ENCODE data around the gene NOTCH2. TPM values are rescaled to one million over a fixed set of nuclear protein-coding genes. Genes with fewer than 3 reads are reported as not detected.
"Not testable (repeated sequence)": the region's sequence is repeated elsewhere in the genome, so short reads cannot be mapped to it uniquely, and the experiment has no call there.

The NOTCH2 gene
- total RNA-seq (ENCODE audit: unreplicated experiment), result 3.5 TPM
- long read RNA-seq, result 0 reads

- H3K27ac Mint-ChIP-seq (ENCODE audit: unreplicated experiment); H3K36me3 Mint-ChIP-seq (ENCODE audit: unreplicated experiment); H3K27me3 Mint-ChIP-seq (ENCODE audit: unreplicated experiment); H3K4me3 Mint-ChIP-seq (ENCODE audit: unreplicated experiment); H3K4me1 Mint-ChIP-seq (ENCODE audit: low read depth, unreplicated experiment); H3K9me3 Mint-ChIP-seq (ENCODE audit: unreplicated experiment): not testable (repeated sequence)
- peak; percentile 34 for DNase-seq
Measured at GRCh38 chr1:120069067-120069919, at the start of gene NOTCH2. NOTCH2 (minus strand) TSS chr1:120069662; CDS start chr1:120069406, 256 bp downstream.

GRCh38 chr1:120117371-120118177 is 48.1 kb upstream of the NOTCH2 start:
- DNase-seq, result peak; percentile 50
- not testable (repeated sequence) for H3K4me1 Mint-ChIP-seq (ENCODE audit: low read depth, unreplicated experiment); H3K9me3 Mint-ChIP-seq (ENCODE audit: unreplicated experiment); H3K36me3 Mint-ChIP-seq (ENCODE audit: unreplicated experiment); H3K27me3 Mint-ChIP-seq (ENCODE audit: unreplicated experiment)
- H3K4me3 Mint-ChIP-seq (ENCODE audit: unreplicated experiment), result peak overlapping the region; percentile 11
- H3K27ac Mint-ChIP-seq (ENCODE audit: unreplicated experiment), result peak overlapping the region; percentile 72

- H3K27ac Mint-ChIP-seq (ENCODE audit: unreplicated experiment), result peak overlapping the region; percentile 19
- H3K36me3 Mint-ChIP-seq (ENCODE audit: unreplicated experiment); DNase-seq; H3K4me1 Mint-ChIP-seq (ENCODE audit: low read depth, unreplicated experiment); H3K27me3 Mint-ChIP-seq (ENCODE audit: unreplicated experiment); H3K4me3 Mint-ChIP-seq (ENCODE audit: unreplicated experiment); H3K9me3 Mint-ChIP-seq (ENCODE audit: unreplicated experiment): not testable (repeated sequence)
Measured at GRCh38 chr1:120116094-120116493, 46.6 kb upstream of the NOTCH2 start.

GRCh38 chr1:120113134-120113533 is 43.7 kb upstream of the NOTCH2 start:
- not testable (repeated sequence) for H3K4me3 Mint-ChIP-seq (ENCODE audit: unreplicated experiment); DNase-seq; H3K36me3 Mint-ChIP-seq (ENCODE audit: unreplicated experiment); H3K27ac Mint-ChIP-seq (ENCODE audit: unreplicated experiment); H3K27me3 Mint-ChIP-seq (ENCODE audit: unreplicated experiment); H3K9me3 Mint-ChIP-seq (ENCODE audit: unreplicated experiment); H3K4me1 Mint-ChIP-seq (ENCODE audit: low read depth, unreplicated experiment)

GRCh38 chr1:120112212-120112611 is 42.8 kb upstream of the NOTCH2 start:
- not testable (repeated sequence) for DNase-seq; H3K4me1 Mint-ChIP-seq (ENCODE audit: low read depth, unreplicated experiment); H3K36me3 Mint-ChIP-seq (ENCODE audit: unreplicated experiment); H3K27ac Mint-ChIP-seq (ENCODE audit: unreplicated experiment); H3K9me3 Mint-ChIP-seq (ENCODE audit: unreplicated experiment); H3K4me3 Mint-ChIP-seq (ENCODE audit: unreplicated experiment); H3K27me3 Mint-ChIP-seq (ENCODE audit: unreplicated experiment)

GRCh38 chr1:120111771-120112170 is 42.3 kb upstream of the NOTCH2 start:
- H3K36me3 Mint-ChIP-seq (ENCODE audit: unreplicated experiment); H3K4me1 Mint-ChIP-seq (ENCODE audit: low read depth, unreplicated experiment); H3K9me3 Mint-ChIP-seq (ENCODE audit: unreplicated experiment); H3K4me3 Mint-ChIP-seq (ENCODE audit: unreplicated experiment); H3K27ac Mint-ChIP-seq (ENCODE audit: unreplicated experiment); H3K27me3 Mint-ChIP-seq (ENCODE audit: unreplicated experiment); DNase-seq: not testable (repeated sequence)

GRCh38 chr1:120111008-120111407 is 41.5 kb upstream of the NOTCH2 start:
- not testable (repeated sequence) for H3K9me3 Mint-ChIP-seq (ENCODE audit: unreplicated experiment); H3K36me3 Mint-ChIP-seq (ENCODE audit: unreplicated experiment); H3K4me3 Mint-ChIP-seq (ENCODE audit: unreplicated experiment); H3K4me1 Mint-ChIP-seq (ENCODE audit: low read depth, unreplicated experiment); H3K27ac Mint-ChIP-seq (ENCODE audit: unreplicated experiment); H3K27me3 Mint-ChIP-seq (ENCODE audit: unreplicated experiment); DNase-seq

GRCh38 chr1:120109656-120110055 is 40.2 kb upstream of the NOTCH2 start:
- H3K27ac Mint-ChIP-seq (ENCODE audit: unreplicated experiment); H3K4me1 Mint-ChIP-seq (ENCODE audit: low read depth, unreplicated experiment); DNase-seq; H3K9me3 Mint-ChIP-seq (ENCODE audit: unreplicated experiment); H3K36me3 Mint-ChIP-seq (ENCODE audit: unreplicated experiment); H3K27me3 Mint-ChIP-seq (ENCODE audit: unreplicated experiment); H3K4me3 Mint-ChIP-seq (ENCODE audit: unreplicated experiment): not testable (repeated sequence)

- not testable (repeated sequence) for H3K27me3 Mint-ChIP-seq (ENCODE audit: unreplicated experiment); DNase-seq; H3K27ac Mint-ChIP-seq (ENCODE audit: unreplicated experiment); H3K4me1 Mint-ChIP-seq (ENCODE audit: low read depth, unreplicated experiment); H3K9me3 Mint-ChIP-seq (ENCODE audit: unreplicated experiment); H3K4me3 Mint-ChIP-seq (ENCODE audit: unreplicated experiment); H3K36me3 Mint-ChIP-seq (ENCODE audit: unreplicated experiment)
Measured at GRCh38 chr1:120109180-120109579, 39.7 kb upstream of the NOTCH2 start.

GRCh38 chr1:120105288-120105687 is 35.8 kb upstream of the NOTCH2 start:
- DNase-seq; H3K27me3 Mint-ChIP-seq (ENCODE audit: unreplicated experiment); H3K27ac Mint-ChIP-seq (ENCODE audit: unreplicated experiment); H3K36me3 Mint-ChIP-seq (ENCODE audit: unreplicated experiment); H3K9me3 Mint-ChIP-seq (ENCODE audit: unreplicated experiment); H3K4me3 Mint-ChIP-seq (ENCODE audit: unreplicated experiment); H3K4me1 Mint-ChIP-seq (ENCODE audit: low read depth, unreplicated experiment): not testable (repeated sequence)

GRCh38 chr1:120103768-120104167 is 34.3 kb upstream of the NOTCH2 start:
- H3K4me1 Mint-ChIP-seq (ENCODE audit: low read depth, unreplicated experiment); DNase-seq; H3K27me3 Mint-ChIP-seq (ENCODE audit: unreplicated experiment); H3K27ac Mint-ChIP-seq (ENCODE audit: unreplicated experiment); H3K4me3 Mint-ChIP-seq (ENCODE audit: unreplicated experiment); H3K36me3 Mint-ChIP-seq (ENCODE audit: unreplicated experiment); H3K9me3 Mint-ChIP-seq (ENCODE audit: unreplicated experiment): not testable (repeated sequence)

- H3K4me3 Mint-ChIP-seq (ENCODE audit: unreplicated experiment); H3K27me3 Mint-ChIP-seq (ENCODE audit: unreplicated experiment); H3K4me1 Mint-ChIP-seq (ENCODE audit: low read depth, unreplicated experiment); H3K36me3 Mint-ChIP-seq (ENCODE audit: unreplicated experiment); DNase-seq; H3K9me3 Mint-ChIP-seq (ENCODE audit: unreplicated experiment); H3K27ac Mint-ChIP-seq (ENCODE audit: unreplicated experiment): not testable (repeated sequence)
Measured at GRCh38 chr1:120101593-120101992, 32.1 kb upstream of the NOTCH2 start.

Measured in glutamatergic neuron (in vitro differentiated cells).